Liver (tissue), 9 donors: ENCODE data around the gene SIL1. TPM values are rescaled to one million over a fixed set of nuclear protein-coding genes. Genes with fewer than 3 reads are reported as not detected.

Source experiments
- DNase-seq: peaks from one replicate; pipeline ENCODE4 v3.0.0-alpha.2; 2017; ENCODE audit warnings: low spot score
- H3K27ac ChIP-seq, 2 donors: one replicate each; pipeline ENCODE4 v1.7.0; 2013; ENCODE audit warnings: inconsistent platforms in 2 of 2, low read length in 2 of 2, control low read depth in 1 of 2, low read depth in 1 of 2, mild to moderate bottlenecking in 1 of 2
- H3K27me3 ChIP-seq, 4 donors: one replicate each; pipeline versions ENCODE4 v1.6.1 to v1.7.0; 2013; ENCODE audit warnings: low read length in 3 of 4, inconsistent platforms in 1 of 4, mild to moderate bottlenecking in 1 of 4, moderate library complexity in 1 of 4; ENCODE audit not compliant: control insufficient read depth in 4 of 4, insufficient read depth in 4 of 4
- H3K36me3 ChIP-seq, 4 donors: one replicate each; pipeline versions ENCODE4 v1.6.1 to v1.7.0; 2013; ENCODE audit warnings: low read length in 3 of 4, mild to moderate bottlenecking in 3 of 4, low read depth in 1 of 4, moderate library complexity in 1 of 4; ENCODE audit not compliant: control insufficient read depth in 4 of 4, insufficient read depth in 3 of 4
- H3K4me1 ChIP-seq, 4 donors: one replicate each; pipeline versions ENCODE4 v1.6.1 to v1.7.0; 2013; ENCODE audit warnings: low read length in 3 of 4, mild to moderate bottlenecking in 3 of 4, moderate library complexity in 1 of 4; ENCODE audit not compliant: control insufficient read depth in 4 of 4, insufficient read depth in 4 of 4
- H3K4me3 ChIP-seq, 3 donors: one replicate each; pipeline versions ENCODE4 v1.6.1 to v1.7.0; 2013; ENCODE audit warnings: low read length in 3 of 3, control low read depth in 1 of 3, low read depth in 1 of 3, mild to moderate bottlenecking in 1 of 3
- H3K9ac ChIP-seq, 2 donors: one replicate each; pipeline ENCODE4 v1.7.0; 2013; ENCODE audit warnings: low read length in 2 of 2, mild to moderate bottlenecking in 2 of 2, moderate library complexity in 2 of 2, control low read depth in 1 of 2, low read depth in 1 of 2
- H3K9me3 ChIP-seq, 4 donors: one replicate each; pipeline versions ENCODE4 v1.6.1 to v1.7.0; 2013; ENCODE audit warnings: low read length in 3 of 4; ENCODE audit not compliant: control insufficient read depth in 4 of 4
- FOXA1 ChIP-seq: IDR thresholded peaks from 2 replicates; pipeline ENCODE4 v1.6.1; 2016; ENCODE audit warnings: antibody characterized with exemption
- FOXA2 ChIP-seq: IDR thresholded peaks from 2 replicates; pipeline ENCODE4 v1.6.1; 2016; ENCODE audit warnings: antibody characterized with exemption
- GABPA ChIP-seq, 2 donors: IDR thresholded peaks in 1 of 2; conservative IDR thresholded peaks in 1 of 2; 2 replicates each; pipeline ENCODE4 v1.6.1; 2016; ENCODE audit warnings: antibody characterized with exemption in 2 of 2, mild to moderate bottlenecking in 1 of 2, moderate library complexity in 1 of 2
- HNF4A ChIP-seq, 2 donors: conservative IDR thresholded peaks; 2 replicates each; pipeline ENCODE4 v1.6.1; 2016; ENCODE audit warnings: antibody characterized with exemption in 2 of 2, mild to moderate bottlenecking in 2 of 2
- HNF4G ChIP-seq: IDR thresholded peaks from 2 replicates; pipeline ENCODE4 v1.6.1; 2016; ENCODE audit warnings: antibody characterized with exemption
- JUND ChIP-seq, 2 donors: IDR thresholded peaks; 2 replicates each; pipeline ENCODE4 v1.6.1; 2016; ENCODE audit warnings: antibody characterized with exemption in 2 of 2
- NR2F2 ChIP-seq: IDR thresholded peaks from 2 replicates; pipeline ENCODE4 v1.6.1; 2016; ENCODE audit warnings: antibody characterized with exemption
- REST ChIP-seq: IDR thresholded peaks from 2 replicates; pipeline ENCODE4 v1.6.1; 2016; ENCODE audit warnings: antibody characterized with exemption, mild to moderate bottlenecking
- RXRA ChIP-seq, 2 donors: IDR thresholded peaks; 2 replicates each; pipeline ENCODE4 v1.6.1; 2017 to 2018; ENCODE audit warnings: antibody characterized with exemption in 2 of 2, mild to moderate bottlenecking in 1 of 2
- SP1 ChIP-seq: IDR thresholded peaks from 2 replicates; pipeline ENCODE4 v1.6.1; 2018; ENCODE audit warnings: antibody characterized with exemption, mild to moderate bottlenecking
- WGBS: extraction: QIAGEN DNeasy Blood & Tissue Kit; methylation state at CpG from one replicate; pipeline ENCODE4 v1.1.7; 2013; 5-methylcytosine and 5-hydroxymethylcytosine counted together
- polyA plus RNA-seq, 2 donors: library from polyadenylated mRNA; stranded (reverse) in 1 of 2; unstranded in 1 of 2; fragments of 200-250 nt in 1 of 2; fragments of >200 nt in 1 of 2; fragmentation: Nextera tagmentation in 1 of 2; extraction: Ambion mirVana in 1 of 2; gene quantifications; one replicate each; pipeline versions ENCODE4 v1.2.1 to v1.2.3, GENCODE V29; 2013 to 2015
- total RNA-seq, 2 donors: library from RNA; depleted of rRNA; stranded (reverse); fragments of >200 nt; gene quantifications; one replicate each; pipeline ENCODE4 v1.2.3, GENCODE V29; 2014
- TF ChIP-seq, protein P1 (sequence below): IDR thresholded peaks from 2 replicates; pipeline ENCODE4 v1.6.1; 2016; ENCODE audit warnings: antibody characterized with exemption
- TF ChIP-seq, protein P2 (sequence below): fragments of 150-350 bp; IDR thresholded peaks from 2 replicates; pipeline ENCODE4 v1.5.1; 2017; ENCODE audit warnings: improper control_type of control experiment, low read depth, low read length; ENCODE audit not compliant: missing input control
- donor health status: healthy.
- donor health status: healthy.
- donor health status: healthy.
- donor health status: healthy.
- donor health status: healthy.

The SIL1 gene
- total and polyA plus RNA-seq, 4 donors = 38.1 to 95.1 (median 76.2) TPM

DNA sequence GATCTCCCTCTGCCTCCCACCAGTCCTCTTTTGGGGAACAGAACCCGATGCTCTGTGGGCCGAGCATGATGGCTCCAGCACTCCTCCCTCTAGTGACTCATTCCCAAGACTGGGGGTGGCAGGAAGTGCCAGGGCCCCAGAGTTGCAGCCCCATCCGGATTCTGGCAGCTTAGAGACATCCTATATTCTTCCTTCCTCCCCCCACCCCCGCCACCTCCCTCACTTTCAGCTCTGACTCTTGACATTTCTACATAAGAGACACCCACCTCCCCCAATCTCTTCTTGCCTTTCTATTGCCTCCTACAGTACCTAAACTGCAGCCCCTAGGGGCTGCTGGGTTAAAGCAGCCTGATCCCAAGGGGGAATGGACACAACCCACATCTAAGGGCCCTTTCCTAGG lies 48.2 kb upstream of the SIL1 start (continued):
- no peak for TF ChIP-seq RXRA (IDR thresholded peaks at IDR 0.05)
- no peak for TF ChIP-seq FOXA1

GRCh38 chr5:139245637-139246339 lies 47.6 kb upstream of the SIL1 start:
- H3K4me3 ChIP-seq = no peak overlapping the region
- no peak for DNase-seq
- H3K27ac ChIP-seq = no peak overlapping the region
- H3K9ac ChIP-seq = no peak overlapping the region
- no peaks in the 10 kb centered on the region for H3K9me3 ChIP-seq
- no peaks in the 10 kb centered on the region for H3K4me1 ChIP-seq
- H3K27me3 ChIP-seq = no peaks in the 10 kb centered on the region
- TF ChIP-seq HNF4G (no peak), FOXA2 (no peak), REST (no peak), FOXA1 (no peak), HNF4A (conservative IDR thresholded peaks at IDR 0.05) (no peak), SP1 (no peak)
- TF ChIP-seq, protein P1, sequence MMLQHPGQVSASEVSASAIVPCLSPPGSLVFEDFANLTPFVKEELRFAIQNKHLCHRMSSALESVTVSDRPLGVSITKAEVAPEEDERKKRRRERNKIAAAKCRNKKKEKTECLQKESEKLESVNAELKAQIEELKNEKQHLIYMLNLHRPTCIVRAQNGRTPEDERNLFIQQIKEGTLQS = no peak
- TF ChIP-seq, protein P2, sequence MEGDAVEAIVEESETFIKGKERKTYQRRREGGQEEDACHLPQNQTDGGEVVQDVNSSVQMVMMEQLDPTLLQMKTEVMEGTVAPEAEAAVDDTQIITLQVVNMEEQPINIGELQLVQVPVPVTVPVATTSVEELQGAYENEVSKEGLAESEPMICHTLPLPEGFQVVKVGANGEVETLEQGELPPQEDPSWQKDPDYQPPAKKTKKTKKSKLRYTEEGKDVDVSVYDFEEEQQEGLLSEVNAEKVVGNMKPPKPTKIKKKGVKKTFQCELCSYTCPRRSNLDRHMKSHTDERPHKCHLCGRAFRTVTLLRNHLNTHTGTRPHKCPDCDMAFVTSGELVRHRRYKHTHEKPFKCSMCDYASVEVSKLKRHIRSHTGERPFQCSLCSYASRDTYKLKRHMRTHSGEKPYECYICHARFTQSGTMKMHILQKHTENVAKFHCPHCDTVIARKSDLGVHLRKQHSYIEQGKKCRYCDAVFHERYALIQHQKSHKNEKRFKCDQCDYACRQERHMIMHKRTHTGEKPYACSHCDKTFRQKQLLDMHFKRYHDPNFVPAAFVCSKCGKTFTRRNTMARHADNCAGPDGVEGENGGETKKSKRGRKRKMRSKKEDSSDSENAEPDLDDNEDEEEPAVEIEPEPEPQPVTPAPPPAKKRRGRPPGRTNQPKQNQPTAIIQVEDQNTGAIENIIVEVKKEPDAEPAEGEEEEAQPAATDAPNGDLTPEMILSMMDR = no peak
- H3K36me3 ChIP-seq = no peaks in the 10 kb centered on the region

DNA sequence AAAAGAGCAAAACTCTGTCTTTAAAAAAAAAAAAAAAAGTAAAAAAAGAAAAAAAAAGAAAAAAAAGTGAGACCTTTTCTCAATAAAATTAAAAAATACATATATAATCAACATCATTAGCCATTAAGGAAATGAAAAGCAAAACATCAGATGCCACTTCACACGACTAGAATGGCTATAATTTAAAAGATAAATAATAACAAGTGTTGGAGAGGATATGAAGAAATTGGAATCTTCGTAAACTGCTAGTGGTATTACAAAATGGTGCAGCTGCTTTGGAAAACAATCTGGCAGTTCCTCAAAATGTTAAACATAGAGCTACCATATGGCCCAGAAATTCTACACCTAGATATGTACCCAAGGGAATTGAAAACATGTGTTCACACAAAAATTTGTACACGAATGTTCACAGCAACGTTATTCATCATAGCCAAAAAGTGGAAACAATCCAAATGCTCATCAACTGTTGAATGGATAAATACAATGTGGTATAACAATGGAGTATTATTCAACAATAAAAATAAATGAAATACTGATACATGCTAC lies 45.3 kb upstream of the SIL1 start:
- Histone ChIP-seq H3K9ac (no peak overlapping the region), H3K27ac (no peak overlapping the region), H3K36me3 (no peaks in the 10 kb centered on the region), H3K4me3 (no peak overlapping the region), H3K27me3 (no peaks in the 10 kb centered on the region), H3K9me3 (no peaks in the 10 kb centered on the region), H3K4me1 (no peaks in the 10 kb centered on the region)
- DNase-seq = no peak
- 86% methylated on average over 4 of the region's 4 CpGs for WGBS
- TF ChIP-seq JUND (IDR thresholded peaks at IDR 0.05) (no peak), GABPA (IDR thresholded peaks at IDR 0.05 in 1 of 2, conservative IDR thresholded peaks at IDR 0.05 in 1 of 2) (no peak), RXRA (IDR thresholded peaks at IDR 0.05) (no peak), NR2F2 (no peak)
